GM18526 (cell line): Measurements from ENCODE around the gene SLC4A9.

Experiments used
- POLR2A ChIP-seq: IDR thresholded peaks from 3 replicates; pipeline ENCODE4 v1.6.1; 2011; ENCODE audit not compliant: insufficient read length; ENCODE audit errors: extremely low read depth

The SLC4A9 gene

GRCh38 chr5:140328036-140328764, 31.8 kb upstream of the SLC4A9 start:
- no peak for TF ChIP-seq POLR2A

DNA sequence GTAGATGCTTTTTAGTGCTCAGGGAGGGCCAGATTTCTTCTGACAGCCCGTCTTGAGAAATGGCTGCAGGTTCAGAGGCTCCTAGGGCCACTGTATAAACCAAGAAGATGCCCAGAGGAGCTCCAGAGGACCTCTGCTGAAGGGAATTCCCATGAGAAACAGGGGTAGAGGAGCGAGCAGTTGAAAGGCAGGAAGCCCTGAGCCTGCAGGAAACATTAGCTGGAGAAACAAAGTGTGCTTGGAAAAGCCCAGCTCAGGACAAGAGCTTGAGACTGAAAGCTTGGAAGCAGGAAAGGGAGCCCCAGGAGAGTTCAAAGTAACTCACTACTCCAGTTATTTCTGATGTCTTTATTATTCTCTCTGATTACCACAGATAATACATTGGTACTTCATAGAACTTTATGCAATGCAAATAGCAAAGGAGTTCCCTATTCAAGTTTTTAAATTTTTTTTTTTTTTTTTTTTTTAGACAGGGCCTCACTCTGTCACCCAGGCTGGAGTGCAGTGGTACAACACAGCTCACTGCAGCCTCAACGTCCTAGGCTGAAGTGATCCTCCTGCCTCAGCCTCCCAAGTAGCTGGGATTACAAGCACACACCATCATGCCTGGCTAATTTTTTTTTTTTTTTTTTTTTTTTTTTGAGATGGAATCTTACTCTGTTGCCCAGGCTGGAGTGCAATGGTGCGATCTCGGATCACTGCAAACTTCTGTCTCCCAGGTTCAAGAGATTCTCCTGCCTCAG, 30.1 kb upstream of the SLC4A9 start:
- TF ChIP-seq POLR2A: no peak

DNA sequence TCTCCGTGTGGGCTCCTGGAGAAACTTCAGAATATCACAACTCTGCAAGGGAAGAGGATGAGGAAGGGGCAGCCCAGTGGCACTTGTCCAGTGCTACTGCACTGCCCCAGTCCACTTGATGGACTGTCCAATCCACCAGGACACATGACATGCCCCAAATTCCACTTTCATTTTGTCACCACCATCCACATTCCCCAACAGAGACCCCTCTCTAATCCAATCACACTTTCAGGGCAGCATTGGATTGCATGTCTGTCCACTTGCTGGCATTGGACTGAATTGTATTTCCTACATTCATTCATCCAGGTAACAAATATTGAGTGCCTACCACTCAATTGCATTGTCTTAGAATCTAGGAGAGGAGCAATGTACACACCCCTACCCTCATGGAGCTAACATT, 28.4 kb upstream of the SLC4A9 start:
- no peak for TF ChIP-seq POLR2A

GRCh38 chr5:140336388-140336787, 23.6 kb upstream of the SLC4A9 start:
- no peak for TF ChIP-seq POLR2A

- no peak for TF ChIP-seq POLR2A
Observed at GRCh38 chr5:140337880-140338279, 22.1 kb upstream of the SLC4A9 start.

DNA sequence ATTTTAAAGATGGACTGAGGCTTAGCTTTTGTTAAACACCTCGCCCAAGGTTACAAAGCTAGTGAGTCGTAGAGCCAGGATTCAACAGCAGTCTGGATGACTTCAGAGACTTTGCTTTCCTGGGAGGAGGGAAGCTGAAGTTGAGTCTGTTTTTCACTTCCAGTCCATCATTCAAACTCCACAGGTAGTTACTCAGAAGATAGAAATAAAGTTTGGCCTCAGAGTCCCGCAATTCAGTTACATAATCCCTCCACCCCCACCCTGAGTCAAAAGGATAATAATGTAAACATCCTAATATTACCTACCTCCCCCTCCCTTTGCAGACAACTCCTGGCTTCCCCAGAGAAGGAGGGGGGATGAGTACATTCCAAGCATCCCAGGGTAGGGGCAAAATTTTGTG, 21.7 kb upstream of the SLC4A9 start:
- no peak for TF ChIP-seq POLR2A

DNA sequence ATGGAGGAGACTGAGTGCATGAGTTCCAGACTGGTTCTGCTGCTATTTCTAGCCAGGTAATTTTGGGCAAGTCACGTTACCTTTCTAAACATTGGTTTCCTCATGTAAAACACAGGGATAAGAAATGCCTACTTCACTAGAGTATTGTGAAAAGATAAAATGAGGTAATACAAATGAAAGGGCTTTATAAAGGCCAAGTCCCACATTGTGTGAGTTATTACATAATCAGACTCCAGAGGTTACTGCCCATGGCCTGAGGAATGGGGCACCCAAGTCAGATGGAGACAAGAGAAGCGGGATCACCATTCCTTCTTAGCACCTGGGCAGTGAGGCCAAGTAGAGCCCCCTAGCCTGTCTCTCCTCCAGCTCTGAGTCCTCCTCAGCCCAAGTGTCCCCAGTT, 21.1 kb upstream of the SLC4A9 start:
- TF ChIP-seq POLR2A: no peak

GRCh38 chr5:140339636-140340035, 20.4 kb upstream of the SLC4A9 start:
- no peak for TF ChIP-seq POLR2A

GRCh38 chr5:140340605-140341121, 19.3 kb upstream of the SLC4A9 start:
- no peak for TF ChIP-seq POLR2A

DNA sequence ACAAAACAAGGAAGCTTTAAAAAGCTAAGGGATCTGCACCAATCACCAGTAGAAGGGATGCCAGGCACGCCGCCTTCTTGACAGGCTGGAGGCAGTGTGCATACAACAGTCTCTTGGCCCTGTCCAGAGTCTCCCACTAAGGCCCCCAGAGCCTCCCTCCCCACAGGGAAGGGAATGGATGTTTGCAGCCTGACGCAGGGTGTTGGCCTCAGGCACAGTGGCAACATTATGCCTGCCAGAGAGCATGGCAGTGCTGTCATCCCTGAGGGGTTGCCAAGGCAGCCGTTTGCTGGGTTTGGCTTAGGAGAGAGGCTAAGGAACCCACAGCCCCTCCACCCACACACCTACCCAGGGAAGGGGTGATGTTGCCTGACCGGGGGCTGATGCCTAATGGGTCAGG, 18.4 kb upstream of the SLC4A9 start:
- TF ChIP-seq POLR2A: no peak

- TF ChIP-seq POLR2A: peak; percentile 11
Observed at GRCh38 chr5:140342287-140342686, 17.7 kb upstream of the SLC4A9 start.

- TF ChIP-seq POLR2A: no peak
Observed at GRCh38 chr5:140342896-140343295, 17.1 kb upstream of the SLC4A9 start.

DNA sequence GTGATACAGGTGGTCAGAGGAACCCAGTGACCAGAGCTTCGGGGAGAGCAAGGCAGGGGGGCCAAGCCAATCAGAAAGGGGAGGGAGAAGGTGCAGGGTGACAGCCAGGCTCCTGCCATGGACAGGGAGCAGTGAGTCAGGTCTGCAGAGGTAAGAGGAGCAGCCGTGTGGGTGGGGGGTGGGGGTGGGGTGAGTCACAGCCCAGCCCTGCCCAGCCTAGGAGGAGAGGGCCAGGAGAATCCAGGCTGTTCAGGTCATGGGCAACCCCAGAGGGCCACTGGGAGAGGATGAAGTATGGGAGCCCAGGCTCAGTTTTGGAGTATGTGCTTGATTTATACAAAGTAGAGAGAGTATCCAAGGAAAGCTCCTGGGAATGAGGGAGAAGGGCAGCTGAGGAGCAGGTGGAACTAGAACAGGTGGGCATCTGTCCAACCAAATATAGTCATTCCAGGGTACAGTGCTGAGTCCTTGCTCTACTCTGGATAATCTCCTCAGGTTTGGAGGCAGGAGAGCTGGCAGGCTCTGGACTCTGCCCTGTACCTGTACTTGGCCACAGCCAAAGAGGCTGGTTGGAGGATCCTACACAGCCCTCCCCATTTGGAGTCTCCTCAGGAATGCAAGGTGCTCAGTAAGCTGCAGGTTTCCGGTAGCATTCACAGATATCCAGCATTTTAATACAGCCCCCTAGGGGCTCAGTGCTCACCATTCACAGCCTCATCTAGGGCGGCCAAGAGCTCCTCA, 15.1 kb upstream of the SLC4A9 start:
- no peak for TF ChIP-seq POLR2A

DNA sequence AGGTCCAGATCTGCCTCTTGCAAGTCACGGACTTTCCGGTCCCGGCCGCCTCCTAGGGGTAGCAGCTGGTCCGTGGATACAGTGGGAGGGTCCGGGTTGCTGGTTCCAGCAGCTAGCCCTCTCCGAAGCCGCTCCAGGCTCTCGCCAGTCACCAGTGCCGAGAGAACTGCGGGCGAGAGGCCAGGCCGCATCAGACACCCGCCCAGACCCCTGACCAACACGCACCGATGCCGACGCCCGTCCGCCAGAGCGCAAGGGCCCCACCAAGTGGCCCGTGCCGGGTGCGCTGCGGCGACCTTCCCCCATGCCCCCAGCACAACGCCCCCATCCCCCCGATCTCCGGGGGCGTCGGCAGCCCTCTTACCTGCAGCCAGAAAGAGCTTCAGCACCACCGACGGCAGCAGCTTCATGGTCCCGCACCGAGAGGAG, 14.1 kb upstream of the SLC4A9 start:
- TF ChIP-seq POLR2A: no peak

- TF ChIP-seq POLR2A: peak; percentile 54
Observed at GRCh38 chr5:140346348-140347221, 13.4 kb upstream of the SLC4A9 start, which contains the start of gene HBEGF. TSS of gene HBEGF (minus strand) at chr5:140346603. CDS start at chr5:140346328, 275 bp downstream.

DNA sequence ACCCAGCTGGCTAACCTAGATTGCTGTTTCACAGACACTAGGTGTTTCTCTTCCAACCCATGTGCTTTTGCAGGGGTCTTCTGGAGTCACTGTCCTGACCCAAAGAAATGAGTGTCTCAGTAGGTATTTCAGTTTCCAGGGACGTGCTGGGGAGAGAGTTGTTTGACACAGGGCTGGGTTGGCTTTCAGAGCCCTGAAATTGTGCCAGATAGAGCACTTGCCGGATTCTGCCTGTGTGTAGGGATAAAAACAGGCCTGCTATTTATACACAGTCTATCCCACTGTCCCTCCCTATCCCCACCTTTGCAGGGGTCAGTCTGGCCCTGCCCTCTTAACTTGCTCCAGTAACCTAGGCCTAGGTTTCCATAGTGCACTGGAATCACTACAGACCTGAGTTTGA, 12.6 kb upstream of the SLC4A9 start:
- no peak for TF ChIP-seq POLR2A
